Fibroblast of the aortic adventitia (primary cell): ENCODE data around the gene FXYD3. TPM values are rescaled to one million over a fixed set of nuclear protein-coding genes. Genes with fewer than 3 reads are reported as not detected.

ENCODE experiments used
- DNase-seq: peaks from one replicate; pipeline ENCODE4 v3.0.0-alpha.2; 2010; ENCODE audit warnings: low read depth
- H3K4me3 ChIP-seq: 2 replicates; pipeline ENCODE4 v1.5.1; 2011; ENCODE audit warnings: low read depth, mild to moderate bottlenecking, control low read depth, low read length, moderate library complexity
- total RNA-seq: library from RNA; depleted of rRNA; stranded (reverse); fragments of >200 nt; gene quantifications from 2 replicates; pipeline ENCODE4 v1.2.3, GENCODE V29; 2012; ENCODE audit warnings: low replicate concordance
- TF ChIP-seq, protein P1 (sequence below): IDR thresholded peaks from 2 replicates; pipeline ENCODE4 v1.5.1; 2011; ENCODE audit warnings: mild to moderate bottlenecking, low read length, control low read depth, inconsistent platforms; ENCODE audit not compliant: insufficient read depth

Gene FXYD3
- total RNA-seq, 1 donor: not detected

DNA sequence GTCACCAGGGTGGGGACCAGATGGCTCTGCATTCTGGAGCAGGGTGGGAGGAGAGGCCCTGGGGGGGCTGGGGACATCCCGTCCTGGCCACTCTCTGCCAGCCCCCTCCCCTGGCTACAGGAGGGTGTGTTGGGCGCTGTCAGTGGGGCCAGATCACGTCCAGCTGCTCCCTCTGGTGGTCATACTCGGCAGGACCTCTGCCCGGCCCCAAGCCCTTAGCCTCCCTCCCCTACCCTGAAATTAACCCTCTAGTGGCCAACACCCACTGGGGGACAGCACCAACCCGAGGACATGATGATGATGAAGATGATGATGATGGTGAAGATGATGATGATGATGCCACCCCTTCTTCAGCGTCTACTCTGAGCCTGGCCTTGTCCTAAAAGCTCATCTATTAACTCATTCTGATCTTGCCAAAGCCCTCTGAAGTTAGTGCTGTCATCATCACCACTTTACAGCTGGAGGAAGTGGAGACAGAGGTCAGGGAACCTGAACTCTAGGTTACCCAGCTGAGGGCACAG, 19.8 kb downstream of the FXYD3 start:
- peak; percentile 65 for DNase-seq
- no peak overlapping the region for H3K4me3 ChIP-seq
- TF ChIP-seq, protein P1, sequence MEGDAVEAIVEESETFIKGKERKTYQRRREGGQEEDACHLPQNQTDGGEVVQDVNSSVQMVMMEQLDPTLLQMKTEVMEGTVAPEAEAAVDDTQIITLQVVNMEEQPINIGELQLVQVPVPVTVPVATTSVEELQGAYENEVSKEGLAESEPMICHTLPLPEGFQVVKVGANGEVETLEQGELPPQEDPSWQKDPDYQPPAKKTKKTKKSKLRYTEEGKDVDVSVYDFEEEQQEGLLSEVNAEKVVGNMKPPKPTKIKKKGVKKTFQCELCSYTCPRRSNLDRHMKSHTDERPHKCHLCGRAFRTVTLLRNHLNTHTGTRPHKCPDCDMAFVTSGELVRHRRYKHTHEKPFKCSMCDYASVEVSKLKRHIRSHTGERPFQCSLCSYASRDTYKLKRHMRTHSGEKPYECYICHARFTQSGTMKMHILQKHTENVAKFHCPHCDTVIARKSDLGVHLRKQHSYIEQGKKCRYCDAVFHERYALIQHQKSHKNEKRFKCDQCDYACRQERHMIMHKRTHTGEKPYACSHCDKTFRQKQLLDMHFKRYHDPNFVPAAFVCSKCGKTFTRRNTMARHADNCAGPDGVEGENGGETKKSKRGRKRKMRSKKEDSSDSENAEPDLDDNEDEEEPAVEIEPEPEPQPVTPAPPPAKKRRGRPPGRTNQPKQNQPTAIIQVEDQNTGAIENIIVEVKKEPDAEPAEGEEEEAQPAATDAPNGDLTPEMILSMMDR: peak; percentile 88

DNA sequence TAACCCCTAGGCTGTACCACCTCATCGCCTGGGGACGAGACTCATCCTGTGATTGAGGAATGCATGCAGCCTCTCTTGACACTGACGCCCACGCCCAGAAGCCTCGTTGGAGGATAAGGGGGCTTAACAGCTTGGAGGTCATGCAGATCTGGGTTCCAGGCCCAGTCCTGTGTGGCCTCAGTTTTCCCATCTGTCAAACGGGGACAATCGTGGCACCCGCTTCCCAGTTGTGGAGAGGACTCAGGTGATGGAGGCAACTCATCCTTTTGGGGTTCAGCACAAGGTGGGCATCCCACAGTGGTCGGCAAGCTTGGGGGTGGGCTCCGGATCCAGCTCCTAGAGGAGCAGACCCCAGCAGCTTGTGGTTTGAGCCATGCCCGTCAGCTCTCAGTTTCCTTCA, 20.6 kb downstream of the FXYD3 start:
- TF ChIP-seq, protein P1: no peak
- DNase-seq: no peak

DNA sequence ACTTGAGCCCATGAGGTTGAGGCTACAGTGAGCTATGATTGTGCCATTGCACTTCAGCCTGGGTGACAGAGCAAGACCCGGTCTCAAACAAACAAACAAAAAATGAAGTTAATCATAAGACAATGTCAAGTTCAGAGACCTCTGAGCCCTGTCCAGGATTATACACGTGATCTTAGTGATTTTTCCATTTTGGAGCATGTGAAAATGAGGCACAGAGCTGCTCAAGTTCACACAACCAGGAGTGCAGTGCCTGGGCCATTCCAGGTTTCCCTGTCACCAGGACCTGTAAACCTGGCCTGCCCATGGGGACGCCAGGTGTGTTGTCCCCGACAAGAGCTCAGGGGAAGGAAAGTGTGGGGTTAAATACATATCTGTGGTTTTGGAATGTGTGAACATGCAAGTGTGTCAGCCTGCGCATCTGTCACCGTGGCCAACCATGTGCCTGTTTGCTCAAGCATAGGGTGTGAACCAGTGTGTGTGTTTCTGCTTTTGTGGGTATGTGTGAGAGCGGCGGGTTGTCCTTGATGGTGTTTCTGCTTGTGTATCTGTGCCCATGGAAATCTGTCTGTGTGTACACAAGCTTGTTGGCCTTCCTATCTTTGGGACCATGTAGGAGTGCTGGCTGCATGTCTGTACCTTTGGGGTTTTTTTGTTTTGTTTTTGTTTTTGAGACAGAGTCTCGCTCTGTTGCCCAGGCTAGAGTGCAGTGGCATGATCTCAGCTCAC, 21.5 kb downstream of the FXYD3 start:
- no peak for DNase-seq
- TF ChIP-seq, protein P1: no peak
- no peak overlapping the region for H3K4me3 ChIP-seq

More for the DNA sequence above, 20.6 kb downstream of the FXYD3 start:
- no peak overlapping the region for H3K4me3 ChIP-seq

DNA sequence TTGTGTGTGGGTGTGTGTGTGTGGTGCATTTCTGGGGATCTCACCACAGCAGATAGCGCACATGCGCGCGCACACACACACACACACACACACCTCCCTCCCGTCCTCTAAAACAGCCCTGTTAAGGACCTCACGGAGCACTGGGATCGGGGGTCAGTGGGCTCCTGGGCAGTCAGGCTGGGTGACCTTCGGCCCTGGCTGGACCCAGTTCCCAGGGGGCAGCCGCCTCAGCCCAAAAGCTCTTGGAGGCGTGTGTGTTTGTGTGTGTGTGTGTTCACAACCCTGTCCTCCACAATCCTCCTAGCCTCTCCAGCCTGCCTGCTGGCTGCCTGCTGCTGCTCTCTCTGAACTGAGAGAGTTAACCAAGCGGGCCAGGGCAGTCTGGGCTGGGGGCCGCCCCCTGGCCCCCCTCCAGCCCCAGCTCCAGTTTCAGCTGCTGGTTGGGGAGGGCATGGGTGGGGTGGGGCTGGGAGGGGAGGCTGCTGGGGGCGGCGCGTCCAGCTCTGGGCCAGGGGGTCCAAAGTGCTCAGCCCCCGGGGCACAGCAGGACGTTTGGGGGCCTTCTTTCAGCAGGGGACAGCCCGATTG, 22.8 kb downstream of the FXYD3 start, which contains the start of gene FXYD1:
Gene FXYD1, plus strand, starts transcription at position 520 of the 588 bp plus-strand sequence. CDS start 1,256 bp downstream, outside the sequence.
- DNase-seq: peak; percentile 33
- H3K4me3 ChIP-seq: peak within 1 kb of the TSS; percentile 38
- TF ChIP-seq, protein P1: no peak

DNA sequence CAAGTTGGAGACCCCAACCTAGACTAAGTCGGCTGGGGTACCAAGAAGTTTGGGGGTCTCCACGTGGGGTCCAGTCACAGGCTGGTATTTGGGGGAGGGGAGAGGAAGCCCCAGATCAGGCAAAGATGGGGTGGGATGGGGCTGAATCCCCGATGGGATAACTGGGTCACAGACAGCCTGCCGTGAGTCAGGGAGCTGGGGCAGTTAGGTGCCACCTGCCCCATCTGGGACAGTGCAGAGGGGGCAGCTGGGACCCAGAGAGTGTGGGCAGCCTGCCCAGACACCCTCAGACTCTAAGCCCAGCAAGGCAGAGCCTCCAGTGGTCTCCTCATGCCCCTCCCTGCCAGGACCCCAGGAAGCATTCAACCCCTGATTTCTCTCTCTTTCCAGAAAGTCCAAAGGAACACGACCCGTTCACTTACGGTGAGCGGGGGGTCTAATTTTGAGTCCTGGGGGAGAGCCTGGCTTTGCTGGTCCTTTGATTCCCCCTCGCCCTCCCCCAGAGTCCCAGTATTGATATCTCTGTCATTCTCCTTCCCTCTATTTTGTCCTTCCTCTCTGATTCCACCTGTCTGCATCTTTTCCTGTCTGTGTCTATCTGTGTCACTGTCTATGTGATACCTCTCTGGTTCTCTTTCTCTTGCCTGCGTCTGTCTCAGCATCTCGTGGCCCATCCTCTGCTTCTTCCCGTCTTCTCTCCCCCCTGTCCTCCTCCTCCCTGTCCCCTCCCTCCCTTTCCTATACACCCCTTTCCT, 24.8 kb downstream of the FXYD3 start:
- no peak for DNase-seq
- TF ChIP-seq, protein P1: no peak
- no peak overlapping the region for H3K4me3 ChIP-seq

DNA sequence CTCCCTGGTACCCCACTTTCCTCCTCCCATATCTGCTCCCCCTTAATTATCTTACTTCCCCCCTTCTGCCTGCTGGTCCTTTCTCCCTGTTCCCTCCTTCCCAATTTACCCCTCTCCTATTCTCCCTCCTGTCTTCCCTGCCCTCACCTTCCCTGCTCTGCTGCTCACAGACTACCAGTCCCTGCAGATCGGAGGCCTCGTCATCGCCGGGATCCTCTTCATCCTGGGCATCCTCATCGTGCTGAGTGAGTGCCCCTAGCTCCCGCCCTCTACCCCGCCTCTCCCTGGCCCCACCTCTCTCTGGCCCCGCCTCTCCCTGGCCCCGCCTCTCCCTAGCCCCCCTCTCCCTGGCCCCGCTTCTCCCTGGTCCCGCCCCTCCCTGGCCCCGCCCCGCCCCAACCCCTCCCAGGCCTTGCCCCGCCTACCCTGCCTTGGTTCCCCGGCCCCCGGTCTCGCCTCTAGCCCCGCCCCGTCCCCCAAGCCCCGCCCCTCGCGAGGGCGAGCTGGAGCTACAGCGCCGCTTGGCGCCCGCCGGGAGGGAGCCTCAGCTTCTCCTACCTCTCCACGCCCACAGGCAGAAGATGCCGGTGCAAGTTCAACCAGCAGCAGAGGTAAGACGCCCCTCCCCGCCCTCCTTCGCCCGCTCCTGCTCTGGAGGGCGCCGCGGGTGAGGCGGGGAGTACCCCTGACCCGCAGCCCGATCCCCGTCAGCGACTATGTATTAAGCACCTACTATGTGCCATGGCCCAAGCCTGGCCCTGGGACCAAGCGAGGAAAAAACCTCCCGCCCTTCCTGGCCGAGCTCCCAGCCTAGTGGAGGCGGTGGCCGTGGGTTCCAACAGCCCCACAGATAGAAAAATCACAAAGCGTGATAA, 25.6 kb downstream of the FXYD3 start:
- peak overlapping the region; percentile 13 for H3K4me3 ChIP-seq
- DNase-seq: peak; percentile 79
- TF ChIP-seq, protein P1: peak; percentile 64
